Caco-2 (cell line): ENCODE results near the gene SOAT2. TPM values are rescaled to one million over a fixed set of nuclear protein-coding genes. Genes with fewer than 3 reads are reported as not detected.

Experiments used
- Bru-seq: library from RNA; stranded (reverse); fragments of 400-500 nt; gene quantifications from one replicate; lab custom pipeline; 2021; lab: Mats Ljungman, UMichigan
- BruChase-seq, 2 experiments: library from RNA; stranded (reverse); fragments of 400-500 nt; gene quantifications; one replicate each; lab custom pipeline; 2021; lab: Mats Ljungman, UMichigan
- BruUV-seq: library from RNA; stranded (reverse); fragments of 400-500 nt; replicated peaks from 2 replicates; lab custom pipeline; 2021; lab: Mats Ljungman, UMichigan
- CTCF ChIA-PET: fragments of 300-600 bp; sonication (Branson Sonifier 250); formaldehyde crosslinking; loops from one replicate; lab custom pipeline; 2022; ENCODE audit warnings: antibody characterized with exemption; lab: Charles Lee
- POLR2A ChIA-PET: fragments of 300-600 bp; sonication (Branson Sonifier 250); formaldehyde crosslinking; loops from one replicate; lab custom pipeline; 2022; ENCODE audit warnings: antibody characterized with exemption; lab: Charles Lee
- DNase-seq, 2 experiments: peaks; one replicate each; pipeline versions ENCODE4 v3.0.0 to v3.0.0-alpha.2; 2020 to 2022
- H3K27me3 ChIP-seq: replicated peaks from 2 replicates; pipeline ENCODE4 v1.6.0; 2011; ENCODE audit warnings: low read length; ENCODE audit not compliant: control insufficient read depth, insufficient read depth
- H3K36me3 ChIP-seq: 2 replicates; pipeline ENCODE4 v1.5.1; 2011; ENCODE audit warnings: low read length; ENCODE audit not compliant: control insufficient read depth, insufficient read depth
- H3K4me1 ChIP-seq: fragments of 250-450 bp; sonication (Bioruptor Pico); 2 replicates; pipeline ENCODE4 v1.5.1; 2020; ENCODE audit warnings: mild to moderate bottlenecking
- H3K4me3 ChIP-seq: 2 replicates; pipeline ENCODE4 v1.5.1; 2011; ENCODE audit warnings: low read depth, mild to moderate bottlenecking, control low read depth, low read length
- H3K9me3 ChIP-seq: fragments of 250-450 bp; sonication (Bioruptor Pico); 2 replicates; pipeline ENCODE4 v1.5.1; 2020; ENCODE audit warnings: mild to moderate bottlenecking, moderate library complexity
- H3K27ac Mint-ChIP-seq: one replicate; pipeline ENCODE4 v1.8.0; 2022; ENCODE audit warnings: mixed read lengths; ENCODE audit not compliant: unreplicated experiment
- H3K27me3 Mint-ChIP-seq: one replicate; pipeline ENCODE4 v1.8.0; 2022; ENCODE audit warnings: mixed read lengths; ENCODE audit not compliant: insufficient read depth, unreplicated experiment
- H3K36me3 Mint-ChIP-seq: one replicate; pipeline ENCODE4 v1.8.0; 2022; ENCODE audit warnings: mild to moderate bottlenecking, mixed read lengths; ENCODE audit not compliant: insufficient read depth, unreplicated experiment
- H3K4me1 Mint-ChIP-seq: one replicate; pipeline ENCODE4 v1.8.0; 2022; ENCODE audit warnings: low read depth, mixed read lengths; ENCODE audit not compliant: unreplicated experiment
- H3K4me3 Mint-ChIP-seq: one replicate; pipeline ENCODE4 v1.8.0; 2022; ENCODE audit warnings: mild to moderate bottlenecking, moderate library complexity, mixed read lengths; ENCODE audit not compliant: unreplicated experiment
- H3K9me3 Mint-ChIP-seq: one replicate; pipeline ENCODE4 v1.8.0; 2022; ENCODE audit warnings: mixed read lengths; ENCODE audit not compliant: unreplicated experiment
- intact Hi-C: fragments of 100-400 bp; cut with micrococcal nuclease; formaldehyde crosslinking; loops from one replicate; pipeline ENCODE4 v1.10.0; 2022; ENCODE audit not compliant: unreplicated experiment
- long read RNA-seq: library from polyadenylated mRNA; stranded (forward); transcript quantifications from one replicate; pipeline ENCODE4 v2.0.0, GENCODE V29; 2022
- total RNA-seq: library from RNA; stranded (reverse); gene quantifications from 2 replicates; pipeline ENCODE4 v1.2.3, GENCODE V29; 2022
- TF ChIP-seq, protein P1 (sequence below), 2 experiments: fragments of 200-600 bp in 1 of 2; IDR thresholded peaks; 1 replicate in 1 of 2; 2 replicates in 1 of 2; pipeline versions ENCODE4 v1.5.1 to v1.8.0; 2011 to 2022; ENCODE audit warnings: antibody characterized with exemption in 1 of 2, control low read depth in 1 of 2, inconsistent platforms in 1 of 2, low read depth in 1 of 2, low read length in 1 of 2, mild to moderate bottlenecking in 1 of 2, moderate library complexity in 1 of 2; ENCODE audit not compliant: insufficient read depth in 1 of 2, severe bottlenecking in 1 of 2, unreplicated experiment in 1 of 2

Gene SOAT2, protein sequence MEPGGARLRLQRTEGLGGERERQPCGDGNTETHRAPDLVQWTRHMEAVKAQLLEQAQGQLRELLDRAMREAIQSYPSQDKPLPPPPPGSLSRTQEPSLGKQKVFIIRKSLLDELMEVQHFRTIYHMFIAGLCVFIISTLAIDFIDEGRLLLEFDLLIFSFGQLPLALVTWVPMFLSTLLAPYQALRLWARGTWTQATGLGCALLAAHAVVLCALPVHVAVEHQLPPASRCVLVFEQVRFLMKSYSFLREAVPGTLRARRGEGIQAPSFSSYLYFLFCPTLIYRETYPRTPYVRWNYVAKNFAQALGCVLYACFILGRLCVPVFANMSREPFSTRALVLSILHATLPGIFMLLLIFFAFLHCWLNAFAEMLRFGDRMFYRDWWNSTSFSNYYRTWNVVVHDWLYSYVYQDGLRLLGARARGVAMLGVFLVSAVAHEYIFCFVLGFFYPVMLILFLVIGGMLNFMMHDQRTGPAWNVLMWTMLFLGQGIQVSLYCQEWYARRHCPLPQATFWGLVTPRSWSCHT
- total RNA-seq (6.5 and 9.7 TPM in 2 replicates), Bru-seq, nascent RNA (percentile 51 among the genes with signal in this experiment), BruChase-seq, experiment 1, labeled RNA remaining after a 2-hour chase (percentile 52 among the genes with signal in this experiment), BruChase-seq, experiment 2, labeled RNA remaining after a 6-hour chase (percentile 49 among the genes with signal in this experiment)
- long read RNA-seq, partial matches to known transcripts = 4 of 17 reads
- long read RNA-seq, other reads (novel, unspliced or antisense) = 12 of 17 reads

DNA sequence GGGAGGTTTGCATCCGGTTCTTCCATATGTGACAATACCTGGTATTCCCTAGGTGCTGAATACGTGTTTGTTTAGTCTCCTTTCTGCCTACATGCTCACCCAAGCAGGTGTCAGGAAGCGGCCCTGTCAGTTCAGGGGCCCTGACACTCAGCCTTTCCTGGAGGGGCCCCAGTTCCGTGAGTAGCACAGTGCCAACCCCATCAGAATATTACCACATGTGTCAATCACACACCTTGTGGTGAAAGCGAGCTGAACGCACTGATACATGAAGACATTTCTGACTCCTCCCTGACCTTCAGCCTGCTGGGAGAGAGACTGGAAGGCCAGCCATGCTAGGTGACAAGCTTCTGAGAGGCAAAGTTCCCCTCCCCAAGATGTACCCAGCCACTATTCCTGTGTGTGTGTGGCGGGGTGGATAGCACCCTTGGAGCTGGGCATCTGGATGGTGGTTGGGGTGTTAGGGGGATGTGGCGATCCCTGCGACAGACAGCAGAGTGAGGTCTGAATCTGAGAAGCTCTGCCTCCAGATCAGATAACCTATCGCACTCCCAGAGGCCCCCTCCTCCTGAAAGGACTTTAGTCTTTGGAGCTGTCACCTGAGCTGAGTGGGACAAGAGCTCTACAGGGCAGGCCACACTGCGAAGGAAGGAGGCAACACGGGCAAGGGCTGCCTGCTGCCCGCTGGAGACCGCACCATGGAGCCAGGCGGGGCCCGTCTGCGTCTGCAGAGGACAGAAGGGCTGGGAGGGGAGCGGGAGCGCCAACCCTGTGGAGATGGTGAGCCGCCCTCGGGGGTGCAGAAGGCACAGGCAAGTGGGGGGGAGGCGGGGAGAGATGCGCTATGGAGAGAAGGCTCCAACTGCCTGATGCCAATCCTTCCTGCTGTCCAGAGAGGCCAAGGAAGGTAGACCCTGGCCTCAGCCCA, at the start of gene SOAT2:
Gene SOAT2 (plus strand): TSS at position 604 of the 925 bp plus-strand sequence. CDS start 92 bp downstream, at position 696.
- intact Hi-C loops = no loop called here
- Mint-ChIP-seq H3K36me3 (peaks cover 19% of the 10 kb centered on the region), H3K27ac (peak within 1 kb of the TSS; percentile 74), H3K4me1 (peaks cover 37% of the 10 kb centered on the region), H3K4me3 (peak within 1 kb of the TSS; percentile 50), H3K9me3 (no peaks in the 10 kb centered on the region), H3K27me3 (no peaks in the 10 kb centered on the region)
- peak; percentile 60 to 74 for DNase-seq
- BruUV-seq = no TSS peak
- TF ChIP-seq, protein P1, sequence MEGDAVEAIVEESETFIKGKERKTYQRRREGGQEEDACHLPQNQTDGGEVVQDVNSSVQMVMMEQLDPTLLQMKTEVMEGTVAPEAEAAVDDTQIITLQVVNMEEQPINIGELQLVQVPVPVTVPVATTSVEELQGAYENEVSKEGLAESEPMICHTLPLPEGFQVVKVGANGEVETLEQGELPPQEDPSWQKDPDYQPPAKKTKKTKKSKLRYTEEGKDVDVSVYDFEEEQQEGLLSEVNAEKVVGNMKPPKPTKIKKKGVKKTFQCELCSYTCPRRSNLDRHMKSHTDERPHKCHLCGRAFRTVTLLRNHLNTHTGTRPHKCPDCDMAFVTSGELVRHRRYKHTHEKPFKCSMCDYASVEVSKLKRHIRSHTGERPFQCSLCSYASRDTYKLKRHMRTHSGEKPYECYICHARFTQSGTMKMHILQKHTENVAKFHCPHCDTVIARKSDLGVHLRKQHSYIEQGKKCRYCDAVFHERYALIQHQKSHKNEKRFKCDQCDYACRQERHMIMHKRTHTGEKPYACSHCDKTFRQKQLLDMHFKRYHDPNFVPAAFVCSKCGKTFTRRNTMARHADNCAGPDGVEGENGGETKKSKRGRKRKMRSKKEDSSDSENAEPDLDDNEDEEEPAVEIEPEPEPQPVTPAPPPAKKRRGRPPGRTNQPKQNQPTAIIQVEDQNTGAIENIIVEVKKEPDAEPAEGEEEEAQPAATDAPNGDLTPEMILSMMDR (IDR thresholded peaks at IDR 0.05; ENCODE audit: insufficient read depth in 1 of 2, low read depth in 1 of 2, low read length in 1 of 2, severe bottlenecking in 1 of 2, unreplicated experiment in 1 of 2) = no peak
- peak within 1 kb of the TSS; percentile 9 for H3K4me3 ChIP-seq
- no peaks in the 10 kb centered on the region for H3K36me3 ChIP-seq
- CTCF ChIA-PET = interaction anchor here (0.6 to 7.5 kb wide), 12 partner anchors 9 to 218 kb away, joined by 3 to 95 read pairs (median 4); partner anchors contain the start of gene SPRYD3
- H3K27me3 ChIP-seq = no peaks in the 10 kb centered on the region
- peaks cover 58% of the 10 kb centered on the region for H3K4me1 ChIP-seq
- POLR2A ChIA-PET = interaction anchor here (0.6 to 1.4 kb wide), 8 partner anchors 17 to 97 kb away, joined by 3 to 12 read pairs (median 4); partner anchors contain the start of genes CSAD, EIF4B, SPRYD3 and ZNF740
- H3K9me3 ChIP-seq = no peaks in the 10 kb centered on the region

DNA sequence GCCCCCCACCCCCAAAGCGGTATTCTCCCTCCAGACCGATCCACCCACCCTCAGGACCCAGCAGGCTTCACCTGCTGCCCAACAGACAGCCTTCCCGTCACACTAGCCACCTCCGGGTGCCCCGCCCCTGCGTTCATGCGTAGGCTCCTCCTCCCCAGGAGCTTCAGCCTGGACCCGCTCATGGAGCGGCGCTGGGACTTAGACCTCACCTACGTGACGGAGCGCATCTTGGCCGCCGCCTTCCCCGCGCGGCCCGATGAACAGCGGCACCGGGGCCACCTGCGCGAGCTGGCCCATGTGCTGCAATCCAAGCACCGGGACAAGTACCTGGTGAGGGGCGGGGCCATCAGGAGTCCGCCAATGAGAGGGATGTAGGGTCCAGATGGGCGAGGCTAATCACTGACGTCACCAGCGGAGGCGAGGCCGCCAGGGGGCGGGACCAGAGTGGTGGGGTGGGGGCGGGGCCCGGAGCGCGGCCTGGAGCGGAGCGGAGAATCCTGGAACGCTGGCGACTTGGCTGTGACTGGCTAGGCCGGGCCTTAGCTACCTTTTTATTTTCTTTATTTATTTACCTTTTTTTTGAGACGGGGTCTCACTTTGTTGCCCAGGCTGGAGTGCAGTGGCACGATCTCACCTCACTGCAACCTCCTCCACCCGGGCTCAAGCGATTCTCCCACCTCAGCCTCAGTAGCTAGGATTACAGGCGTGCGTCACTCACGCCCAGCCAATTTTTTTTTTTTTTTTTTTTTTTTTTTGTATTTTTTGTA, 49.0 kb upstream of the SOAT2 start:
- TF ChIP-seq, protein P1 (IDR thresholded peaks at IDR 0.05; ENCODE audit: insufficient read depth in 1 of 2, low read depth in 1 of 2, low read length in 1 of 2, severe bottlenecking in 1 of 2, unreplicated experiment in 1 of 2) = no peak

More for the DNA sequence above, 49.0 kb upstream of the SOAT2 start:
- H3K9me3 Mint-ChIP-seq = no peaks in the 10 kb centered on the region
- peak overlapping the region; percentile 98 for H3K4me3 Mint-ChIP-seq
- H3K36me3 ChIP-seq = no peaks in the 10 kb centered on the region
- peaks cover 40% of the 10 kb centered on the region for H3K4me1 ChIP-seq
- POLR2A ChIA-PET = interaction anchor here (0.5 to 1.6 kb wide), 9 partner anchors 19 to 573 kb away, joined by 3 to 12 read pairs (median 3); partner anchors contain the start of genes EIF4B, PFDN5, SOAT2 and SPRYD3
- no peaks in the 10 kb centered on the region for H3K27me3 Mint-ChIP-seq
- H3K4me1 Mint-ChIP-seq = peaks cover 14% of the 10 kb centered on the region
- no peaks in the 10 kb centered on the region for H3K27me3 ChIP-seq
- CTCF ChIA-PET = interaction anchor here (0.5 to 2.3 kb wide), 21 partner anchors 9 to 354 kb away, joined by 3 to 32 read pairs (median 5); partner anchors contain the start of genes AAAS, EIF4B, SOAT2 and SPRYD3
- intact Hi-C loops = no loop called here
- no peaks in the 10 kb centered on the region for H3K9me3 ChIP-seq
- peak overlapping the region; percentile 78 for H3K4me3 ChIP-seq
- peaks cover 20% of the 10 kb centered on the region for H3K36me3 Mint-ChIP-seq
- BruUV-seq = no TSS peak
- peak overlapping the region; percentile 97 for H3K27ac Mint-ChIP-seq
- DNase-seq = peak; percentile 96 to 98
